ENCODE results near the gene DNAJC24. TPM values are rescaled to one million over a fixed set of nuclear protein-coding genes. Genes with fewer than 3 reads are reported as not detected.

DNAJC24 gene
- total RNA-seq, 1 donor from 2014 or later = 14.6 TPM

DNA sequence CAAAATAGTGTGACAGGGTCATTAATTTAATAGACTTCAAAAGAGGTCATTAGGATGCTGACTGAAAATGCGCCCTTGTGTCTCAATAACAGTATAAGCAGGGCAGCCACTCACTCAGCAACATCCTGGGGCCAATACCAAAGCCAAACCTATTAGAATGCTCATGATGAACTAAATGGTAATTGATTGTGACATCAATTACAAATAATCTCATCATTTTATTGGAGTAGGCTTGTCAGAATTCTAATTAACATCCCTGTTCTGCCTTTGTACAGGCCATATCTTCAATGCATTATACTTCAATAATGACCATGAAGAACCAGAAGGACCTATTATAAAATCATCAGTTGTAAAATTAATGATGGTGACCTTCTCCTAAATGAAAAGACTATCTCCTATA is 64.2 kb downstream of the DNAJC24 start:
- Mint-ChIP-seq H3K27me3 (ENCODE audit: low read depth) (no peaks in the 10 kb centered on the region), H3K27ac (ENCODE audit: unreplicated experiment) (no peak overlapping the region), H3K36me3 (ENCODE audit: low read depth) (peaks cover 10% of the 10 kb centered on the region), H3K4me3 (ENCODE audit: unreplicated experiment) (no peak overlapping the region), H3K9me3 (ENCODE audit: low read depth) (peaks cover 7% of the 10 kb centered on the region), H3K4me1 (ENCODE audit: low read depth) (peaks cover 20% of the 10 kb centered on the region)
- TF ChIP-seq, protein P1, sequence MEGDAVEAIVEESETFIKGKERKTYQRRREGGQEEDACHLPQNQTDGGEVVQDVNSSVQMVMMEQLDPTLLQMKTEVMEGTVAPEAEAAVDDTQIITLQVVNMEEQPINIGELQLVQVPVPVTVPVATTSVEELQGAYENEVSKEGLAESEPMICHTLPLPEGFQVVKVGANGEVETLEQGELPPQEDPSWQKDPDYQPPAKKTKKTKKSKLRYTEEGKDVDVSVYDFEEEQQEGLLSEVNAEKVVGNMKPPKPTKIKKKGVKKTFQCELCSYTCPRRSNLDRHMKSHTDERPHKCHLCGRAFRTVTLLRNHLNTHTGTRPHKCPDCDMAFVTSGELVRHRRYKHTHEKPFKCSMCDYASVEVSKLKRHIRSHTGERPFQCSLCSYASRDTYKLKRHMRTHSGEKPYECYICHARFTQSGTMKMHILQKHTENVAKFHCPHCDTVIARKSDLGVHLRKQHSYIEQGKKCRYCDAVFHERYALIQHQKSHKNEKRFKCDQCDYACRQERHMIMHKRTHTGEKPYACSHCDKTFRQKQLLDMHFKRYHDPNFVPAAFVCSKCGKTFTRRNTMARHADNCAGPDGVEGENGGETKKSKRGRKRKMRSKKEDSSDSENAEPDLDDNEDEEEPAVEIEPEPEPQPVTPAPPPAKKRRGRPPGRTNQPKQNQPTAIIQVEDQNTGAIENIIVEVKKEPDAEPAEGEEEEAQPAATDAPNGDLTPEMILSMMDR (IDR thresholded peaks at IDR 0.05) = no peak
- DNase-seq (ENCODE audit: low spot score) = no peak

DNA sequence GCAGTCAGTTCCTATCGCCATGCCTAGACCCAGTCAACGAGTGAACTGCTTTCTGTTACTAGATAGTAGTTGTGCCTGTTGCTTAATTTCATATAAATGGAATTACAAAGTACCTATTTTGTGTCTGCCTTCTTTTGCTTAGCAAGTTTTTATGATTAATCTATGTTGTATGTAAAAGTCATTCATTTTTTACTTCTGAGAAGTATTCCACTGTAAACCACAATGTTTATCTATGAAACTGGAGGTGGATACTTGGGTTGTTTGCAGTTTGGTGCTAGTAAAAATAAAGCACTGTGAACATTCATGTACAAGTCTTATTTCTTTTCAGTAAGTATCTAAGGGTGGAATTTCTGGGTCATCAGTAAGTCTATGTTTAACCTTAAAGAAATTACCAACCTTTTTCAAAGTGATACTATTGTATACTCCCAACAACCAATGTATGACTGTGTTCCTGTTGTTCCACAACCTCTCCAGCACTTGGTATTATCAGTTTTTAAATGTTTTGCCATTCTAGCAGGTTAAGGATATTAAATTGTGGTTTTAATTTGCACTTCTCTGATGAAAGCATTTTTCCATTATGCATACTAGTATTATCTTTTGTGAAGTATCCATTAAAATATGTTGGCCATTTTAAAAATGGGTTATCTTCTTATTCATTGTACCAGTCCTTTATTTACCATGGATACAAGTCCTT is 68.2 kb downstream of the DNAJC24 start:
- no peaks in the 10 kb centered on the region for H3K27me3 Mint-ChIP-seq (ENCODE audit: low read depth)
- DNase-seq (ENCODE audit: low spot score) = no peak
- no peak overlapping the region for H3K4me3 Mint-ChIP-seq (ENCODE audit: unreplicated experiment)
- TF ChIP-seq, protein P1 (IDR thresholded peaks at IDR 0.05) = no peak
- no peaks in the 10 kb centered on the region for H3K36me3 Mint-ChIP-seq (ENCODE audit: low read depth)
- H3K4me1 Mint-ChIP-seq (ENCODE audit: low read depth) = peaks cover 32% of the 10 kb centered on the region
- H3K9me3 Mint-ChIP-seq (ENCODE audit: low read depth) = peaks cover 10% of the 10 kb centered on the region
- peak overlapping the region; percentile 47 for H3K27ac Mint-ChIP-seq (ENCODE audit: unreplicated experiment)

DNA sequence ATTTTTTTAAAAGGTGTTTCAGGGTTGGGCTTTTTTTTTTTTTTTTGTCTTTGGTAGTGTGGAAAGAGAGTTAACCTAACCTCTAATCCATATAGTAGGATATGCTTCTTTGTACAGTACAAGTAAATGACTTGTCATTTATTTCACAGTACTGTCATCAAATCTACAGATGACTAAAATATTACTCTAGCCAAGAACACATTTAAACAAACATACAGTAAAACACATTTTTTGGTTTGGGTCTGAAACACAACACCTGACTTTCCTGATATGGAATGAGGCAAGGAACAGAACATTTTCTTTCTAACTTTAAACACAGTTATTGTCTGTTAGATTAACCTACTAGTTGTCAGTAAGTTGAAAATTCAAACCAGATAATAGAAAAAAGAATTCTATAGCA is 71.6 kb downstream of the DNAJC24 start:
- no peaks in the 10 kb centered on the region for H3K36me3 Mint-ChIP-seq (ENCODE audit: low read depth)
- no peak overlapping the region for H3K27ac Mint-ChIP-seq (ENCODE audit: unreplicated experiment)
- TF ChIP-seq, protein P1 (IDR thresholded peaks at IDR 0.05) = no peak
- no peak for DNase-seq (ENCODE audit: low spot score)
- H3K27me3 Mint-ChIP-seq (ENCODE audit: low read depth) = no peaks in the 10 kb centered on the region
- H3K4me3 Mint-ChIP-seq (ENCODE audit: unreplicated experiment) = no peak overlapping the region
- peaks cover 10% of the 10 kb centered on the region for H3K9me3 Mint-ChIP-seq (ENCODE audit: low read depth)
- H3K4me1 Mint-ChIP-seq (ENCODE audit: low read depth) = peaks cover 32% of the 10 kb centered on the region

DNA sequence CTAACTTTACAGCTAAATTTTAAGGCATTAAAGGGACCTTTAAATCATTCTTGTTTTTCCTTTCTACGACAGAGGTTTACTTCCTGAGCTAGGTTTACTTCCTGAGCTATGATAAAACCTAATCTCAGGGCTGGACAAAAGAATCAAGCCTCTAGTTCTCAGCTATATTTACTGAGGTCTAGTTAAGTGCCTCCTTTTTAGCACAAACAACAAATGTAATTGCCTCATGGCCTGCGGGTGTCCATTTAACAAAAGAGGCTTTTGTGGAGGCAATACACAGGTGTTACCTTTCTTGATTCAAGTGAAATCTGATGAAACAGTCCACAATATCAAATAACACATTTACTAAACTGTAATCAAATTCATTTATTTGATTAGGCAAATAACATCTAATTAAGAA is 72.4 kb downstream of the DNAJC24 start:
- TF ChIP-seq, protein P1 (IDR thresholded peaks at IDR 0.05) = no peak
- Mint-ChIP-seq H3K27me3 (ENCODE audit: low read depth) (no peaks in the 10 kb centered on the region), H3K27ac (ENCODE audit: unreplicated experiment) (no peak overlapping the region), H3K9me3 (ENCODE audit: low read depth) (peaks cover 10% of the 10 kb centered on the region), H3K36me3 (ENCODE audit: low read depth) (no peaks in the 10 kb centered on the region), H3K4me1 (ENCODE audit: low read depth) (peaks cover 27% of the 10 kb centered on the region), H3K4me3 (ENCODE audit: unreplicated experiment) (no peak overlapping the region)
- no peak for DNase-seq (ENCODE audit: low spot score)

DNA sequence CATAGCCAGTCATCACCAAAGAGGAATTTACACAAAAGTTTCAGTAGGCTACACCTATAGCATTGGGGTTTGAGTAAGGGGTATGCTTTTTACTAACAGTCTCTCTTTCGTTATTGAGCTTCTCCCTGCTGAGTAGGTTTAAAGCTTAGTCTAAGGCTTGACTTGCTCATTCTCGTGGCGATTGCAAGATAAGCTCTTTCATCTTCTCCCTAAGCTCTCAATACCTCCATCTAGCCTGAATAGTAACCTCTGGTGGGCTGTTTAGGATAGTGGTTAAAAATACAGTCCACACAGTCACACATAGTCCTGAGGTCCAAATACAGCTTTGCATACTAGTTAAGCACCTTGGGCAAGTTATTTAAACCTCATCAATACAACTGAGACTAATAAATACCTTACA is 74.1 kb downstream of the DNAJC24 start:
- H3K4me3 Mint-ChIP-seq (ENCODE audit: unreplicated experiment) = no peak overlapping the region

More for the DNA sequence above, 74.1 kb downstream of the DNAJC24 start:
- DNase-seq (ENCODE audit: low spot score) = no peak
- Mint-ChIP-seq H3K9me3 (ENCODE audit: low read depth) (peaks cover 3% of the 10 kb centered on the region), H3K27me3 (ENCODE audit: low read depth) (no peaks in the 10 kb centered on the region), H3K4me1 (ENCODE audit: low read depth) (peaks cover 12% of the 10 kb centered on the region), H3K27ac (ENCODE audit: unreplicated experiment) (no peak overlapping the region), H3K36me3 (ENCODE audit: low read depth) (no peaks in the 10 kb centered on the region)
- TF ChIP-seq, protein P1 (IDR thresholded peaks at IDR 0.05) = no peak

Data from chondrocyte (in vitro differentiated cells).